Cardiac fibroblast (primary cell): Measurements from ENCODE around the gene GRB2.
A peak's percentile ranks its signal among the peaks of the same experiment; 100 is the strongest.
"Not testable (repeated sequence)": the region's sequence is repeated elsewhere in the genome, so short reads cannot be mapped to it uniquely, and the experiment has no call there.

Experiments used
- DNase-seq, 2 donors: peaks; one replicate each; pipeline versions ENCODE4 v3.0.0 to v3.0.0-alpha.2; 2010; ENCODE audit warnings: low read depth in 2 of 2
- H3K4me3 ChIP-seq, 2 donors: replicated peaks in 1 of 2; 1 replicate in 1 of 2; 2 replicates in 1 of 2; pipeline ENCODE4 v1.5.1; 2011; ENCODE audit warnings: low read depth in 2 of 2, low read length in 2 of 2, mild to moderate bottlenecking in 2 of 2, moderate library complexity in 1 of 2
- CTCF ChIP-seq: IDR thresholded peaks from one replicate; pipeline ENCODE4 v1.5.1; 2011; ENCODE audit warnings: low read depth, mild to moderate bottlenecking, low read length, inconsistent platforms

The GRB2 gene

GRCh38 chr17:75405365-75406221 lies at the start of gene GRB2:
Gene GRB2, minus strand, starts transcription at chr17:75405678. Its CDS starts 12,050 bp downstream, at chr17:75393628.
- peak; percentile 95 to 97 for DNase-seq
- peak within 1 kb of the TSS; percentile 95 to 99 for H3K4me3 ChIP-seq
- no peak for TF ChIP-seq CTCF

GRCh38 chr17:75454672-75455071 lies 49.2 kb upstream of the GRB2 start:
- not testable (repeated sequence) for DNase-seq, H3K4me3 ChIP-seq

- no peak for DNase-seq
- TF ChIP-seq CTCF = no peak
- H3K4me3 ChIP-seq = no peak overlapping the region
Observed at GRCh38 chr17:75454193-75454592, 48.7 kb upstream of the GRB2 start.

GRCh38 chr17:75450270-75450669 lies 44.8 kb upstream of the GRB2 start:
- no peak overlapping the region for H3K4me3 ChIP-seq
- no peak for DNase-seq
- TF ChIP-seq CTCF = no peak

- DNase-seq = peak in 1 of 2 donors; percentile 32
- no peak for TF ChIP-seq CTCF
- no peak overlapping the region for H3K4me3 ChIP-seq
Observed at GRCh38 chr17:75447951-75448856, 42.7 kb upstream of the GRB2 start.

- DNase-seq, H3K4me3 ChIP-seq: not testable (repeated sequence)
Observed at GRCh38 chr17:75445896-75446295, 40.4 kb upstream of the GRB2 start.

- TF ChIP-seq CTCF = no peak
- no peak for DNase-seq
- no peak overlapping the region for H3K4me3 ChIP-seq
Observed at GRCh38 chr17:75445296-75445695, 39.8 kb upstream of the GRB2 start.
